Measurements from ENCODE around the gene XPO4.

The XPO4 gene

GRCh38 chr13:20826843-20827560 lies 75.5 kb downstream of the XPO4 start:
- no peak for FAIRE-seq

- FAIRE-seq, result no peak
Observed at GRCh38 chr13:20826301-20826700, 76.2 kb downstream of the XPO4 start.

GRCh38 chr13:20825477-20825875 lies 77.1 kb downstream of the XPO4 start:
- FAIRE-seq, result no peak

- peak; percentile 3 for FAIRE-seq
Observed at GRCh38 chr13:20824762-20825476, 77.6 kb downstream of the XPO4 start.

- FAIRE-seq, result no peak
Observed at GRCh38 chr13:20823071-20823470, 79.5 kb downstream of the XPO4 start.

GRCh38 chr13:20822406-20822805 lies 80.1 kb downstream of the XPO4 start:
- FAIRE-seq, result no peak

GRCh38 chr13:20819715-20820114 lies 82.8 kb downstream of the XPO4 start:
- FAIRE-seq, result no peak

- FAIRE-seq, result no peak
Observed at GRCh38 chr13:20815464-20815863, 87.1 kb downstream of the XPO4 start.

GRCh38 chr13:20814224-20814910 lies 88.2 kb downstream of the XPO4 start:
- no peak for FAIRE-seq

- no peak for FAIRE-seq
Observed at GRCh38 chr13:20812890-20813289, 89.7 kb downstream of the XPO4 start.

- no peak for FAIRE-seq
Observed at GRCh38 chr13:20810808-20811207, 91.7 kb downstream of the XPO4 start.

- no peak for FAIRE-seq
Observed at GRCh38 chr13:20808874-20809273, 93.7 kb downstream of the XPO4 start.

- FAIRE-seq, result no peak
Observed at GRCh38 chr13:20803180-20803965, 99.2 kb downstream of the XPO4 start.

- FAIRE-seq, result no peak
Observed at GRCh38 chr13:20801707-20802106, 100.8 kb downstream of the XPO4 start.

- FAIRE-seq, result no peak
Observed at GRCh38 chr13:20799726-20800416, 102.7 kb downstream of the XPO4 start.

GRCh38 chr13:20798027-20798426 lies 104.5 kb downstream of the XPO4 start:
- no peak for FAIRE-seq

GRCh38 chr13:20796791-20797508 lies 105.6 kb downstream of the XPO4 start:
- FAIRE-seq, result no peak

- FAIRE-seq, result no peak
Observed at GRCh38 chr13:20789665-20790064, 112.9 kb downstream of the XPO4 start.

GRCh38 chr13:20788312-20788711 lies 114.2 kb downstream of the XPO4 start:
- no peak for FAIRE-seq

- FAIRE-seq, result no peak
Observed at GRCh38 chr13:20787180-20787579, 115.4 kb downstream of the XPO4 start.

GRCh38 chr13:20782116-20782708 lies 120.3 kb downstream of the XPO4 start:
- no peak for FAIRE-seq
